ENCODE results near the gene SUCO.

DNA sequence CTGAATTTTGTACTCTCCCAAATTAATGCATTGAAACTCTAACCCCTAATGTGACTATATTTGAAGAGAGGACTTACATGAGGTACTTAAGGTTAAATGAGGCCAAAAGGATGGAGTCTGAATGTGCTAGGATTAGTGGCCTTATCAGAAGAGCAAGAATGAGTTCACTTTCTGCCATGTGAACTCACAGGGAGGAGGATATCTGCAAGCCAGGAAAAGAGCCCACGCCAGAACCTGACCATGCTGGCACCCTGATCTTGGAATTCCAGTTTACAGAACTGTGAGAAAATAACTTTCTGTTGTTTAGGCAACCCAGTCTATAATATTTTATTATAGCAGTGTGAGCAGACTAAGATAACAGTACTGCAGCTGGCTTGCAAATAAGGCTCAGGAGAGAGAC, 113.7 kb downstream of the SUCO start:
- TF ChIP-seq, protein P1, sequence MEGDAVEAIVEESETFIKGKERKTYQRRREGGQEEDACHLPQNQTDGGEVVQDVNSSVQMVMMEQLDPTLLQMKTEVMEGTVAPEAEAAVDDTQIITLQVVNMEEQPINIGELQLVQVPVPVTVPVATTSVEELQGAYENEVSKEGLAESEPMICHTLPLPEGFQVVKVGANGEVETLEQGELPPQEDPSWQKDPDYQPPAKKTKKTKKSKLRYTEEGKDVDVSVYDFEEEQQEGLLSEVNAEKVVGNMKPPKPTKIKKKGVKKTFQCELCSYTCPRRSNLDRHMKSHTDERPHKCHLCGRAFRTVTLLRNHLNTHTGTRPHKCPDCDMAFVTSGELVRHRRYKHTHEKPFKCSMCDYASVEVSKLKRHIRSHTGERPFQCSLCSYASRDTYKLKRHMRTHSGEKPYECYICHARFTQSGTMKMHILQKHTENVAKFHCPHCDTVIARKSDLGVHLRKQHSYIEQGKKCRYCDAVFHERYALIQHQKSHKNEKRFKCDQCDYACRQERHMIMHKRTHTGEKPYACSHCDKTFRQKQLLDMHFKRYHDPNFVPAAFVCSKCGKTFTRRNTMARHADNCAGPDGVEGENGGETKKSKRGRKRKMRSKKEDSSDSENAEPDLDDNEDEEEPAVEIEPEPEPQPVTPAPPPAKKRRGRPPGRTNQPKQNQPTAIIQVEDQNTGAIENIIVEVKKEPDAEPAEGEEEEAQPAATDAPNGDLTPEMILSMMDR (IDR thresholded peaks at IDR 0.05) = no peak
- no peak for TF ChIP-seq POLR2A (IDR thresholded peaks at IDR 0.05)
